ENCODE measurements around the gene RUNX2. TPM values are rescaled to one million over a fixed set of nuclear protein-coding genes. Genes with fewer than 3 reads are reported as not detected.

The RUNX2 gene
- total RNA-seq, 1 experiment from 2014 or later: 9.3 TPM

DNA sequence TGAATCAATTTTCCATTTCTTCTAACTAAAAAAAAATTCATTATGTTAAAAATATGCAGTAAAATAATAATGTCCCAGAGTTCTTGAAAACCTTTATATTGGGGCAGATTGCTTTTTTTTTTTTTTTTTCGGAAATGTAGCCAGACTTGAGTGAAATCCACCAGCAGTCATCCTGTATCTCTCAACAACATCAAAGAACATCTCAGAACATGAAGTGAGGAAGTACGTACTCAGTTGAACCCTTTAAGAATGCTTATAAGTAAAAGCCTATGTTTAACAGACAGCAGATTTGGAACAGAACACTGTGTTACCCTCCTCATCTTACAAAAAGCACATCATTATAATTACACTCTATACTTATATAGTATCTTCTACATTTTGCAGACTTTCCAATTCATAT lies 100.6 kb downstream of the RUNX2 start:
- no TSS peak for BruUV-seq (replicated peaks)
- Mint-ChIP-seq H3K9me3 (ENCODE audit: unreplicated experiment) (no peaks in the 10 kb centered on the region), H3K27ac (ENCODE audit: low read depth, unreplicated experiment) (no peak overlapping the region), H3K27me3 (ENCODE audit: insufficient read depth, unreplicated experiment) (no peaks in the 10 kb centered on the region), H3K4me1 (ENCODE audit: insufficient read depth, unreplicated experiment) (peaks cover 11% of the 10 kb centered on the region), H3K4me3 (ENCODE audit: unreplicated experiment) (no peak overlapping the region), H3K36me3 (ENCODE audit: insufficient read depth, unreplicated experiment) (no peaks in the 10 kb centered on the region)
- ChIA-PET POLR2A (interaction anchor here (0.6 to 0.7 kb wide), 2 partner anchors 10 to 50 kb away, joined by 3 read pairs; no protein-coding TSS in a partner anchor), CTCF (no interaction called here)
- no peak for DNase-seq (ENCODE audit: unreplicated experiment)
- TF ChIP-seq, protein P1, sequence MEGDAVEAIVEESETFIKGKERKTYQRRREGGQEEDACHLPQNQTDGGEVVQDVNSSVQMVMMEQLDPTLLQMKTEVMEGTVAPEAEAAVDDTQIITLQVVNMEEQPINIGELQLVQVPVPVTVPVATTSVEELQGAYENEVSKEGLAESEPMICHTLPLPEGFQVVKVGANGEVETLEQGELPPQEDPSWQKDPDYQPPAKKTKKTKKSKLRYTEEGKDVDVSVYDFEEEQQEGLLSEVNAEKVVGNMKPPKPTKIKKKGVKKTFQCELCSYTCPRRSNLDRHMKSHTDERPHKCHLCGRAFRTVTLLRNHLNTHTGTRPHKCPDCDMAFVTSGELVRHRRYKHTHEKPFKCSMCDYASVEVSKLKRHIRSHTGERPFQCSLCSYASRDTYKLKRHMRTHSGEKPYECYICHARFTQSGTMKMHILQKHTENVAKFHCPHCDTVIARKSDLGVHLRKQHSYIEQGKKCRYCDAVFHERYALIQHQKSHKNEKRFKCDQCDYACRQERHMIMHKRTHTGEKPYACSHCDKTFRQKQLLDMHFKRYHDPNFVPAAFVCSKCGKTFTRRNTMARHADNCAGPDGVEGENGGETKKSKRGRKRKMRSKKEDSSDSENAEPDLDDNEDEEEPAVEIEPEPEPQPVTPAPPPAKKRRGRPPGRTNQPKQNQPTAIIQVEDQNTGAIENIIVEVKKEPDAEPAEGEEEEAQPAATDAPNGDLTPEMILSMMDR (IDR thresholded peaks at IDR 0.05; ENCODE audit: unreplicated experiment): no peak
- intact Hi-C loops (cut with micrococcal nuclease): no loop called here

DNA sequence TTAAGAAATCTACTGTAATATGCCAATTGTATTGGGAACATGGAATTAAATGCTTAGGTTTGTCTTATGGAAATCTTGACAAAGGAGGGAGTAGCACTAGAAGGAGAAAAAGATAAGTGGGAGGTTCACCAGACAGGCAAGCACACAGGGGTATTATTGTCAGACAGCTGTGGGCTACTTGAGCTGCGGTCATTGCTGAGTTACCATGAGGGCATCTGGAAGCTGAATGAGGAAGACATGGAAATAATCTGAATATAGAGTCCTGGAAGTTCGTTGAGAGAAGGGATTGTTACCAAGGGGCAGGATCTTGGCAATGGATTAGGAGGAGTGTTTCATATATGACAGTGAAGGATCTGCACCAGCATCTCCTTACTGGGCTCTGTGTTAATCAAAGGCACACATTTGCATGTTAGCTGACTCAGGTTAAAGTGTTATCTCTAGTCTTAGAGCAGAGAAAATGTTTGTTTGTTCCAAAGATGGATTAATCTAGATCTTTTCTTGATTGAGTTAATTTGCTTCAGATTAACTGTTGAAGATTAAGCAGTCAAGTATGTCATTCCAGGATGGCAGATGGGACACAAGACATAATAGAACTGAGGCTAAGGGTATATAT lies 102.6 kb downstream of the RUNX2 start:
- POLR2A ChIA-PET: interaction anchor here (1.1 to 1.7 kb wide), 2 partner anchors 15 to 48 kb away, joined by 4 read pairs; no protein-coding TSS in a partner anchor
- intact Hi-C loops (cut with micrococcal nuclease): no loop called here
- H3K9me3 Mint-ChIP-seq (ENCODE audit: unreplicated experiment): no peaks in the 10 kb centered on the region
- H3K4me3 Mint-ChIP-seq (ENCODE audit: unreplicated experiment): no peak overlapping the region
- BruUV-seq (replicated peaks): no TSS peak
- TF ChIP-seq, protein P1 (IDR thresholded peaks at IDR 0.05; ENCODE audit: unreplicated experiment): no peak
- H3K27ac Mint-ChIP-seq (ENCODE audit: low read depth, unreplicated experiment): peak overlapping the region; percentile 0
- DNase-seq (ENCODE audit: unreplicated experiment): no peak
- CTCF ChIA-PET: interaction anchor here (0.6 to 1.6 kb wide), 3 partner anchors 9 to 1352 kb away, joined by 3 to 5 read pairs (median 3); no protein-coding TSS in a partner anchor
- no peaks in the 10 kb centered on the region for H3K27me3 Mint-ChIP-seq (ENCODE audit: insufficient read depth, unreplicated experiment)
- H3K4me1 Mint-ChIP-seq (ENCODE audit: insufficient read depth, unreplicated experiment): peaks cover 9% of the 10 kb centered on the region
- H3K36me3 Mint-ChIP-seq (ENCODE audit: insufficient read depth, unreplicated experiment): no peaks in the 10 kb centered on the region

DNA sequence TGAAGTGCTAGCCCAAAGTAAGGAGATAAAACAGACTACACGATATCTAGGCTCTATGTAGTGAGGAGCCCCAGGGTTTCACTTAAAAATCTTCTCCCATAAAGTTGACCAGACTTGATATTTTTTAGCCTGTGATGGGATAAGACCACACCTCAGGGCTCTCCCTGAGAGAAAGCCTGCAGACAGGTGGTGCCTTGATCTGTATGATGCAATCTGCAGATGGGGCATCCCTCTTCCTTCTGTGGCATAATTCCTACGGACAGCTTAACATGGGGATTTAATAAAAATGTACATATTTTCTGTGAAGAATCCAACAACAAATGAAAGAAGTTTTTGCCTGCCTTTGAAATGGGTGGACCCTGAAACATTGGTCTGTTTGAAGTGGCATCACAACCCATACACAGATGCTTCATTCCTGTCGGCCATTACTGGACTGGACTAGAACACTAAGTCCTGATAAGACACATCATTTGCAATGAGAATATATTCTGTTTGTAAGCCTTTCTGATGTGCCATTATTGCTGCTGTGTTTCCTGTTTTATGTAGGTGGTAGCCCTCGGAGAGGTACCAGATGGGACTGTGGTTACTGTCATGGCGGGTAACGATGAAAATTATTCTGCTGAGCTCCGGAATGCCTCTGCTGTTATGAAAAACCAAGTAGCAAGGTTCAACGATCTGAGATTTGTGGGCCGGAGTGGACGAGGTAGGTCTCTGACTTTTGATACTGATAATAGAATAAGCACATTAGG lies 103.4 kb downstream of the RUNX2 start:
- Mint-ChIP-seq H3K27ac (ENCODE audit: low read depth, unreplicated experiment) (no peak overlapping the region), H3K4me1 (ENCODE audit: insufficient read depth, unreplicated experiment) (peaks cover 15% of the 10 kb centered on the region), H3K4me3 (ENCODE audit: unreplicated experiment) (no peak overlapping the region), H3K36me3 (ENCODE audit: insufficient read depth, unreplicated experiment) (no peaks in the 10 kb centered on the region), H3K9me3 (ENCODE audit: unreplicated experiment) (no peaks in the 10 kb centered on the region), H3K27me3 (ENCODE audit: insufficient read depth, unreplicated experiment) (no peaks in the 10 kb centered on the region)
- TF ChIP-seq, protein P1 (IDR thresholded peaks at IDR 0.05; ENCODE audit: unreplicated experiment): no peak
- ChIA-PET CTCF (interaction anchor here (1.5 to 1.6 kb wide), 2 partner anchors 10 to 283 kb away, joined by 3 to 5 read pairs; no protein-coding TSS in a partner anchor), POLR2A (interaction anchor here (0.7 to 1.1 kb wide), 3 partner anchors 10 to 264 kb away, joined by 3 to 4 read pairs (median 3); no protein-coding TSS in a partner anchor)
- DNase-seq (ENCODE audit: unreplicated experiment): no peak
- intact Hi-C loops (cut with micrococcal nuclease): no loop called here
- BruUV-seq (replicated peaks): no TSS peak

DNA sequence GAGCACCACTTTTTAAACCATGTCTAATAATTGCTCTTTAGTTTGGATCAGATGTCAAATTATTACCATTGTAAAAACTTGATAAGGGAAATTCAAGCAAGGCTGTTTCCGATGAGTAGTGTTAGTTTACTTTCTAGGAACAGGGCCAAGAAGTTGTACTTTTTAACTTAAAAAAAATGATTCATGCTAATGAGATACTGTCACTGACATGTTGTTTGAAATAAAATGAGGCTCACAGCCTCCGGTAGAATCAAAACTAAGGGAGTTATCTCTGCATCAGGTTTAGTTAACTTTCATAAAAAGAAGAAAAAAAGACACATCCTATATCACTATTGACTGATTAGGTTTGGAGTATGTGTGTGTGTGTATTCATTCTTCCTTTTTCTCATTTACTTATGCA lies 104.8 kb downstream of the RUNX2 start:
- intact Hi-C loops (cut with micrococcal nuclease): loop anchor here (1.0 kb wide), 1 partner anchor 45 kb away; no protein-coding TSS in a partner anchor
- ChIA-PET CTCF (no interaction called here), POLR2A (no interaction called here)
- BruUV-seq (replicated peaks): no TSS peak
- H3K27me3 Mint-ChIP-seq (ENCODE audit: insufficient read depth, unreplicated experiment): no peaks in the 10 kb centered on the region
- H3K9me3 Mint-ChIP-seq (ENCODE audit: unreplicated experiment): no peaks in the 10 kb centered on the region
- H3K4me1 Mint-ChIP-seq (ENCODE audit: insufficient read depth, unreplicated experiment): peaks cover 30% of the 10 kb centered on the region
- no peaks in the 10 kb centered on the region for H3K36me3 Mint-ChIP-seq (ENCODE audit: insufficient read depth, unreplicated experiment)
- TF ChIP-seq, protein P1 (IDR thresholded peaks at IDR 0.05; ENCODE audit: unreplicated experiment): no peak
- peak; percentile 59 for DNase-seq (ENCODE audit: unreplicated experiment)
- H3K4me3 Mint-ChIP-seq (ENCODE audit: unreplicated experiment): no peak overlapping the region
- H3K27ac Mint-ChIP-seq (ENCODE audit: low read depth, unreplicated experiment): no peak overlapping the region
